KMS-11 (cell line): ENCODE data around the gene NEFH.
"Not testable (repeated sequence)": the region's sequence is repeated elsewhere in the genome, so short reads cannot be mapped to it uniquely, and the experiment has no call there.

Experiments used
- H2AFZ ChIP-seq: fragments of 200-600 bp; sonication (generic); 2 replicates; pipeline ENCODE4 v1.6.1; 2016; ENCODE audit warnings: antibody characterized with exemption, mixed run types, low read depth
- H3K27ac ChIP-seq: fragments of 200-600 bp; sonication (generic); 2 replicates; pipeline ENCODE4 v1.6.1; 2016; ENCODE audit warnings: mild to moderate bottlenecking, mixed run types
- H3K27me3 ChIP-seq: fragments of 200-600 bp; sonication (generic); 2 replicates; pipeline ENCODE4 v1.6.1; 2017; ENCODE audit warnings: mild to moderate bottlenecking, low read depth, mixed run types, moderate library complexity; ENCODE audit not compliant: insufficient read depth
- H3K36me3 ChIP-seq: fragments of 200-600 bp; sonication (generic); 2 replicates; pipeline ENCODE4 v1.6.1; 2017; ENCODE audit warnings: mild to moderate bottlenecking, mixed run types; ENCODE audit not compliant: insufficient read depth
- H3K4me1 ChIP-seq: fragments of 200-600 bp; sonication (generic); 2 replicates; pipeline ENCODE4 v1.6.1; 2016; ENCODE audit warnings: mild to moderate bottlenecking, low read depth, mixed run types; ENCODE audit not compliant: poor library complexity, severe bottlenecking
- H3K4me2 ChIP-seq: fragments of 200-600 bp; sonication (generic); 2 replicates; pipeline ENCODE4 v1.7.0; 2016; ENCODE audit warnings: mild to moderate bottlenecking, mixed run types
- H3K4me3 ChIP-seq: fragments of 200-600 bp; sonication (generic); IDR thresholded peaks from 2 replicates; pipeline ENCODE4 v1.6.1; 2017; ENCODE audit warnings: low read depth, low read length, mixed read lengths; ENCODE audit not compliant: insufficient read depth
- H3K79me2 ChIP-seq: fragments of 200-600 bp; sonication (generic); 2 replicates; pipeline ENCODE4 v1.6.1; 2016; ENCODE audit warnings: low read depth, mixed run types; ENCODE audit not compliant: insufficient read depth
- H3K9ac ChIP-seq: fragments of 200-600 bp; sonication (generic); 2 replicates; pipeline ENCODE4 v1.6.1; 2016; ENCODE audit warnings: mild to moderate bottlenecking, mixed run types
- H4K20me1 ChIP-seq: fragments of 200-600 bp; sonication (generic); 2 replicates; pipeline ENCODE4 v1.6.1; 2016; ENCODE audit warnings: mild to moderate bottlenecking, mixed run types; ENCODE audit not compliant: insufficient read depth
- TF ChIP-seq, protein P1 (sequence below): fragments of 200-600 bp; sonication (generic); conservative IDR thresholded peaks from 2 replicates; pipeline ENCODE4 v1.6.1; 2017; ENCODE audit warnings: low read depth, mild to moderate bottlenecking, antibody characterized with exemption, low read length, moderate library complexity, mixed read lengths

The NEFH gene

DNA sequence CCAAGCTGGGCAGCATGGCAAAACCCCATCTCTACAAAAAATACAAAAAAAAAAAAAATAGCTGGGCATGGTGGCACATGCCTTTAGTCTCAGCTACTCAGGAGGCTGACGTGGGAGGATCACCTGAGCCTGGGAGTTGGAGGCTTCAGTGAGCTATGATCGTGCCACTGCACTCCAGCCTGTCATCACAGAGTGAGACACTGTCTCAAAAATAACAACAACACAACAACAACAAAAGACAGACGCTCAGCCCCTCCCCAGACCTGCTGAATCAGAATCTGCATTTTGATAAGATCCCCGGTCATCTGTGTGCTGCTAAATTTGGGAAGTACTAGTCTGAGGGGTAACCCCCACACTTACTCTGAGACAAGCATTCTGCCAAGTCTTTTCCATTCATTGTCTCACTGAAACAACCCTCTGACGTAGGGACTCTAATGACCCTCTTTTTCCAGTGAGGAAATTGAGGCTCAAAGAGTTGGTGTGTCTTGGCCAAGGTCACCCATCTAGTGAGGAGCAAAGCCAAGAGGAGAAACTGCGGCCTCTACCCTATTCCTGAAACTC is 7.5 kb downstream of the NEFH start:
- Histone ChIP-seq H4K20me1 (no peaks in the 10 kb centered on the region), H3K27me3 (no peaks in the 10 kb centered on the region), H3K4me1 (no peaks in the 10 kb centered on the region), H3K4me2 (no peak overlapping the region), H3K4me3 (no peak overlapping the region), H2AFZ (no peak overlapping the region), H3K79me2 (no peaks in the 10 kb centered on the region), H3K9ac (no peak overlapping the region), H3K27ac (no peak overlapping the region), H3K36me3 (no peaks in the 10 kb centered on the region)
- TF ChIP-seq, protein P1, sequence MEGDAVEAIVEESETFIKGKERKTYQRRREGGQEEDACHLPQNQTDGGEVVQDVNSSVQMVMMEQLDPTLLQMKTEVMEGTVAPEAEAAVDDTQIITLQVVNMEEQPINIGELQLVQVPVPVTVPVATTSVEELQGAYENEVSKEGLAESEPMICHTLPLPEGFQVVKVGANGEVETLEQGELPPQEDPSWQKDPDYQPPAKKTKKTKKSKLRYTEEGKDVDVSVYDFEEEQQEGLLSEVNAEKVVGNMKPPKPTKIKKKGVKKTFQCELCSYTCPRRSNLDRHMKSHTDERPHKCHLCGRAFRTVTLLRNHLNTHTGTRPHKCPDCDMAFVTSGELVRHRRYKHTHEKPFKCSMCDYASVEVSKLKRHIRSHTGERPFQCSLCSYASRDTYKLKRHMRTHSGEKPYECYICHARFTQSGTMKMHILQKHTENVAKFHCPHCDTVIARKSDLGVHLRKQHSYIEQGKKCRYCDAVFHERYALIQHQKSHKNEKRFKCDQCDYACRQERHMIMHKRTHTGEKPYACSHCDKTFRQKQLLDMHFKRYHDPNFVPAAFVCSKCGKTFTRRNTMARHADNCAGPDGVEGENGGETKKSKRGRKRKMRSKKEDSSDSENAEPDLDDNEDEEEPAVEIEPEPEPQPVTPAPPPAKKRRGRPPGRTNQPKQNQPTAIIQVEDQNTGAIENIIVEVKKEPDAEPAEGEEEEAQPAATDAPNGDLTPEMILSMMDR, result no peak

DNA sequence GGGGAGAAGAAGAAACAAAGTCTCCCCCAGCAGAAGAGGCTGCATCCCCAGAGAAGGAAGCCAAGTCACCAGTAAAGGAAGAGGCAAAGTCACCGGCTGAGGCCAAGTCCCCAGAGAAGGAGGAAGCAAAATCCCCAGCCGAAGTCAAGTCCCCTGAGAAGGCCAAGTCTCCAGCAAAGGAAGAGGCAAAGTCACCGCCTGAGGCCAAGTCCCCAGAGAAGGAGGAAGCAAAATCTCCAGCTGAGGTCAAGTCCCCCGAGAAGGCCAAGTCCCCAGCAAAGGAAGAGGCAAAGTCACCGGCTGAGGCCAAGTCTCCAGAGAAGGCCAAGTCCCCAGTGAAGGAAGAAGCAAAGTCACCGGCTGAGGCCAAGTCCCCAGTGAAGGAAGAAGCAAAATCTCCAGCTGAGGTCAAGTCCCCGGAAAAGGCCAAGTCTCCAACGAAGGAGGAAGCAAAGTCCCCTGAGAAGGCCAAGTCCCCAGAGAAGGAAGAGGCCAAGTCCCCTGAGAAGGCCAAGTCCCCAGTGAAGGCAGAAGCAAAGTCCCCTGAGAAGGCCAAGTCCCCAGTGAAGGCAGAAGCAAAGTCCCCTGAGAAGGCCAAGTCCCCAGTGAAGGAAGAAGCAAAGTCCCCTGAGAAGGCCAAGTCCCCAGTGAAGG is 9.2 kb downstream of the NEFH start:
- not testable (repeated sequence) for H3K4me2 ChIP-seq, H3K27me3 ChIP-seq, H3K36me3 ChIP-seq, H2AFZ ChIP-seq, H4K20me1 ChIP-seq, H3K4me1 ChIP-seq, H3K27ac ChIP-seq, H3K4me3 ChIP-seq, H3K79me2 ChIP-seq, H3K9ac ChIP-seq

DNA sequence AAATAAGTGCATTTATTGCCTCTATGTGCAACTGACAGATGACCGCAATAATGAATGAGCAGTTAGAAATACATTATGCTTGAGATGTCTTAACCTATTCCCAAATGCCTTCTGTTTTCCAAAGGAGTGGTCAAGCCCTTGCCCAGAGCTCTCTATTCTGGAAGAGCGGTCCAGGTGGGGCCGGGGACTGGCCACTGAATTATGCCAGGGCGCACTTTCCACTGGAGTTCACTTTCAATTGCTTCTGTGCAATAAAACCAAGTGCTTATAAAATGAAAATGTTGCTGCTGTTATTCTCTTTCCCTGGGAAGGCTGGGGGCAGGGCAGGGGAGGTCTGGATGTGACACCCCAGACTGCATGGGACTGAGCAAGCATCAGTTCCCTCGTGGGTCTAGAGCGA is 11.0 kb downstream of the NEFH start:
- TF ChIP-seq, protein P1, result no peak
- no peak overlapping the region for H3K27ac ChIP-seq
- H2AFZ ChIP-seq, result no peak overlapping the region
- H3K36me3 ChIP-seq, result no peaks in the 10 kb centered on the region
- no peaks in the 10 kb centered on the region for H3K27me3 ChIP-seq
- no peak overlapping the region for H3K9ac ChIP-seq
- no peaks in the 10 kb centered on the region for H4K20me1 ChIP-seq
- H3K79me2 ChIP-seq, result no peaks in the 10 kb centered on the region
- H3K4me2 ChIP-seq, result no peak overlapping the region
- H3K4me1 ChIP-seq, result no peaks in the 10 kb centered on the region
- H3K4me3 ChIP-seq, result no peak overlapping the region

- no peak overlapping the region for H3K27ac ChIP-seq
- no peaks in the 10 kb centered on the region for H3K79me2 ChIP-seq
- H3K4me3 ChIP-seq, result no peak overlapping the region
- TF ChIP-seq, protein P1, result no peak
- H3K27me3 ChIP-seq, result no peaks in the 10 kb centered on the region
- H4K20me1 ChIP-seq, result no peaks in the 10 kb centered on the region
- H3K4me2 ChIP-seq, result no peak overlapping the region
- no peaks in the 10 kb centered on the region for H3K4me1 ChIP-seq
- H3K36me3 ChIP-seq, result no peaks in the 10 kb centered on the region
- H3K9ac ChIP-seq, result no peak overlapping the region
- H2AFZ ChIP-seq, result no peak overlapping the region
These were observed 13.6 kb downstream of the NEFH start for GRCh38 chr22:29493636-29494035.

- no peaks in the 10 kb centered on the region for H3K27me3 ChIP-seq
- no peak overlapping the region for H2AFZ ChIP-seq
- peaks cover 6% of the 10 kb centered on the region for H3K4me1 ChIP-seq
- no peaks in the 10 kb centered on the region for H3K36me3 ChIP-seq
- H3K9ac ChIP-seq, result no peak overlapping the region
- H3K79me2 ChIP-seq, result no peaks in the 10 kb centered on the region
- no peak overlapping the region for H3K4me2 ChIP-seq
- H3K4me3 ChIP-seq, result no peak overlapping the region
- TF ChIP-seq, protein P1, result no peak
- H4K20me1 ChIP-seq, result no peaks in the 10 kb centered on the region
- H3K27ac ChIP-seq, result no peak overlapping the region
These were observed 19.8 kb downstream of the NEFH start for GRCh38 chr22:29499852-29500251.
